ENCODE results near the gene WIPI1.
"Not testable (repeated sequence)": the region's sequence is repeated elsewhere in the genome, so short reads cannot be mapped to it uniquely, and the experiment has no call there.

The WIPI1 gene

DNA sequence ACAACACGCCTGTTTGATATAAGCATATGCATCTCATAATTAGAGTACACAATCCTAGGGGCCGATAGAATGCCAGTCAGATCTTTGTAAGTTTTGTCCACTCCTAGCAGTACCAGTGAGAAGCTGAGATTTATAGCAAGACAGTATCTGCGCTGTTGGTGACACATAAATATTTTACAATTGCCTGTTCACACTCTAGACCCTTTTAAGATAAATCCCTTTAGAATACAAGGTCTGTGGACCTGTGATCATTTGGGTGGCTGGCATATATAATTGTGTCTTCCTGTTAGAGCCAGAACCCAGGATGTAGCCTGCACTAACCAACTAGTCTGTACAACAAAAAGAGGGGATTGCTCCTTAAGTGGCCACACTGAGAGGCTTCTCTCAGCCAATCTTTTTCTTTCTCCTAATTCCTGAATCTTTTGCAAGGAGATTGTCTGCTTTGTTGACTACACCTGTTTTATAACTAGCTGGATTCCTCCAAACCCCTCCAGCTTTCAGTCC is 74.7 kb downstream of the WIPI1 start:
- no peak for DNase-seq

- DNase-seq = peak; percentile 79
Measured at GRCh38 chr17:68381076-68381900, 76.0 kb downstream of the WIPI1 start.

- no peak for DNase-seq
Measured at GRCh38 chr17:68379692-68380677, 77.3 kb downstream of the WIPI1 start.

DNA sequence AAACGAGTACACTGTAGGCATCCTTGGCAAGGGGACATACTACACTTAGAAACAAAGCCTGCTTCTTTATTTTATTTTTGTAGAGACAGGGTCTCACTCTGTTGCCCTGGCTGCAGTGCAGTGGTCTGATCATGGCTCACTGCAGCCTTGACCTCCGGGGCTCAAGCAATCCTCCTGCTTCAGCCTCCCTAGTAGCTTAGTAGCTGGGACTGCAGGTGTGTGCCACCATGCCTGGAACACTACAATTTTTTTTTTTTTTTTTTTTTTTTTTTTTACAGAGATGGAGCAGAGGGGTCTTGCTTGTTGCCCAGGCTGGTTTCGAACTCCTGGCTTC is 78.2 kb downstream of the WIPI1 start:
- DNase-seq = no peak

DNA sequence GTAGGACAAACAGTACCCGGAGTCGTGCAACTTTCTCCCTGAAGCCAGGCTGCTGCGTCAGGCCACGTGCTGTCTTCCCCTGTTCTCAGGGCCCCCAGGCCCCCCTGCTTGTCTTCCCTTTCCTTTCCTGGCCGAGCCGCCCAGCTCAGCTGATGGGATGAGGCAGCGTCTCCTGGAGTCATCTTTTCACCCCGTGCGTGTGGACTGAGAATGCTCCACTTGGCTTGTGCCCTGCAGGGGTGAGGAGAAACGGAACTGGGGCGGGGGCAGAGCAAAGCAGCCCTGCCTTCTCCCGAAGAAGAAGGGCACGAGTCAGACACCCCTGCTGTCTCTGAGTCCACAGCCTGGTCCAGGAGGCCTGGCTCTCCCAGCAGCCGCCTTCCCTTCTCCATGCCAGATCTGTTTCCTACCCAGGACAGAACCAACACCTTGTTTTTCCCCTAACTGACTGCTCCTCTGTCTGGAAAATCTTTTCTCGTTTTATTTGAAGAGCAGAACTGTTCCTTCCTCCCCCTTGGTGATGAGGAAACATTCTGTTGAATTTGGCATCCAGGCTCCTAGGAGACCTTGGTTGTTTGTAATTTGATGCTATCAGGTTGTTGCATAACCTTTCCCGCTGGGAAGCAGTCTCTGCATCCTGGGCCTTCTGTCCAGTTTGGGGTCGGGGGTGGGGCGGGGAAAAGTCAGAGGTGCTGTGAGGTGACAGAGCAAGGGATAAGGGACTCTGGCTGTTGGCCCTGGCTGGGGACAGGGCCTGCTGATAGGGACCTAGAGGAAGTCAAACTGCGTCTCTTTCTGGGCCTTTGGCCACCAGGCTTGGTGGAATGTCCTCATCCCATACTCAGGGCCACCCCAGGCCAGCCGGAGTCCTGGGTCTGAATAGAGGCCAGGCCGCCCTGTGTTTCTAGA is 78.8 kb downstream of the WIPI1 start:
- DNase-seq = peak; percentile 72

DNA sequence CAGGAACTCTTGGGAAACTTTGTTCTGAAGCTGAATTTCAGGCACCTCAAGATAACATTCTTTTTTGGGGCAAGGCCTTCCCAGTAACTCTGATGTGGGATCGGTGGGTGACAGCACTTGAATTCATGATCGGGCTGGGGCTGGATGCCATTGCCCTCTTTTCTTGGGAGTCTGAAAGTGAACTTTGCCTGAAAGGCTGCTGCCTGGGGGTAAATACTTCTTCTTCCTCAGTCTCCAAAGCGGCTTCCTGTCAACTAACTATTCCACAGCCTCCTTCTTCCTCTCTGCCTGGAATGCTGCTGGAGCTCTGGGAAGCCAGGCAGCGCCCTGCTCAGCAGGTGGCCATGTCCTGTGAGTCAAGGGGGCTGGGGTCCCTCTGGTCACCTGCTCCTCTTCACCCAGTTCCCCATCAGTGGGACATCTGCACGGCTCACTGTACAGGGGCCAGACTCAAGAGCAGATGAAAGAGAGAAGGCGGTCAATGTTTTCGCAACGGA is 79.5 kb downstream of the WIPI1 start:
- no peak for DNase-seq

GRCh38 chr17:68376178-68376577 is 81.1 kb downstream of the WIPI1 start:
- DNase-seq = not testable (repeated sequence)

DNA sequence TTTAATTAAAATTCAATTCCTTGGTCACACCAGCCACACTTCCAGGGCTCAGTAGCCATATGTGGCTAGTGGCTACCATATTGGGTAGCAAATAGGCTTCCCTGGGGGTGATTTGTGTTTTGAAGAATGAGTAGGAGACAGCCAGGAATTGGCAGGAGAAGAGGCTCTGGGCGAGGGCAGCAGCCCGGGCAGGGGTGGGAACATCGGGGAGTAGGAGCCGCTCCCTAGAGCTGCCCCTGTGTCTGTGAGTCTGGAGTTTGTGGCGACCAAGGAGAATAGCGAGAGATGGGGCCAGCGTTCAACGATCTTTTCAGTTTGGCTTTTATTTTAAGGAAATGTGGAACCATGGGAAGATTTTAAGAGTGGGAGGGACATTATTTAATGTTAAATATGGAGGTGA is 81.7 kb downstream of the WIPI1 start:
- no peak for DNase-seq
